ENCODE results near the gene SELENOP. TPM values are rescaled to one million over a fixed set of nuclear protein-coding genes. Genes with fewer than 3 reads are reported as not detected.

SELENOP gene
- total RNA-seq, 1 experiment from 2014 or later: 5.3 TPM

- Histone ChIP-seq H3K27me3 (ENCODE audit: insufficient read depth, low read depth) (peaks cover 7% of the 10 kb centered on the region; the same call in 1 of the 2 replicates), H3K4me1 (replicated peaks; ENCODE audit: insufficient read depth) (no peaks in the 10 kb centered on the region), H3K4me2 (no peak overlapping the region), H3K9me3 (ENCODE audit: insufficient read depth, low read depth) (no peaks in the 10 kb centered on the region), H3K79me2 (ENCODE audit: low read depth) (no peaks in the 10 kb centered on the region), H3K27ac (no peak overlapping the region), H3K36me3 (ENCODE audit: low read depth) (no peaks in the 10 kb centered on the region), H2AFZ (no peak overlapping the region), H3K9me2 (ENCODE audit: insufficient read depth) (no peaks in the 10 kb centered on the region), H4K20me1 (ENCODE audit: insufficient read depth) (no peaks in the 10 kb centered on the region), H3K4me3 (no peak overlapping the region), H3F3A (ENCODE audit: insufficient read depth, low read depth) (no peaks in the 10 kb centered on the region)
- no TSS peak for BruUV-seq (replicated peaks)
- POLR2A ChIA-PET (ENCODE audit: unreplicated experiment): no interaction called here
- TF ChIP-seq EZH2 (IDR thresholded peaks at IDR 0.05; ENCODE audit: low read depth) (no peak), CTCF (conservative IDR thresholded peaks at IDR 0.05) (no peak)
- intact Hi-C loops (cut with micrococcal nuclease; ENCODE audit: unreplicated experiment): no loop called here
- no peak for DNase-seq
- CTCF ChIA-PET: no interaction called here
Measured at GRCh38 chr5:42832060-42832459, 20.4 kb upstream of the SELENOP start.

- Histone ChIP-seq H3K27ac (no peak overlapping the region), H3K79me2 (ENCODE audit: low read depth) (no peaks in the 10 kb centered on the region), H3K4me2 (no peak overlapping the region), H3K27me3 (ENCODE audit: insufficient read depth, low read depth) (peaks cover 7% of the 10 kb centered on the region; the same call in 1 of the 2 replicates), H3K9me3 (ENCODE audit: insufficient read depth, low read depth) (no peaks in the 10 kb centered on the region), H3K9me2 (ENCODE audit: insufficient read depth) (no peaks in the 10 kb centered on the region), H3K36me3 (ENCODE audit: low read depth) (no peaks in the 10 kb centered on the region), H3K4me1 (replicated peaks; ENCODE audit: insufficient read depth) (no peaks in the 10 kb centered on the region), H4K20me1 (ENCODE audit: insufficient read depth) (no peaks in the 10 kb centered on the region), H2AFZ (no peak overlapping the region), H3F3A (ENCODE audit: insufficient read depth, low read depth) (no peaks in the 10 kb centered on the region), H3K4me3 (no peak overlapping the region)
- no TSS peak for BruUV-seq (replicated peaks)
- intact Hi-C loops (cut with micrococcal nuclease; ENCODE audit: unreplicated experiment): no loop called here
- ChIA-PET POLR2A (ENCODE audit: unreplicated experiment) (interaction anchor here (0.7 kb wide), 1 partner anchor 15 kb away, joined by 3 read pairs; no protein-coding TSS in a partner anchor), CTCF (no interaction called here)
- no peak for DNase-seq
- TF ChIP-seq CTCF (conservative IDR thresholded peaks at IDR 0.05) (no peak), EZH2 (IDR thresholded peaks at IDR 0.05; ENCODE audit: low read depth) (no peak)
Measured at GRCh38 chr5:42830924-42831323, 19.2 kb upstream of the SELENOP start.

- no peak for TF ChIP-seq CTCF (conservative IDR thresholded peaks at IDR 0.05)
- no peak for TF ChIP-seq EZH2 (IDR thresholded peaks at IDR 0.05; ENCODE audit: low read depth)
Measured at GRCh38 chr5:42828671-42829070, 17.0 kb upstream of the SELENOP start.

More at GRCh38 chr5:42828671-42829070, 17.0 kb upstream of the SELENOP start:
- CTCF ChIA-PET: no interaction called here
- no peaks in the 10 kb centered on the region for H3K79me2 ChIP-seq (ENCODE audit: low read depth)
- no peaks in the 10 kb centered on the region for H3F3A ChIP-seq (ENCODE audit: insufficient read depth, low read depth)
- peaks cover 10% of the 10 kb centered on the region; the same call in 1 of the 2 replicates for H3K27me3 ChIP-seq (ENCODE audit: insufficient read depth, low read depth)
- POLR2A ChIA-PET (ENCODE audit: unreplicated experiment): no interaction called here
- H3K27ac ChIP-seq: no peak overlapping the region
- DNase-seq: no peak
- intact Hi-C loops (cut with micrococcal nuclease; ENCODE audit: unreplicated experiment): no loop called here
- no peak overlapping the region for H2AFZ ChIP-seq
- no peaks in the 10 kb centered on the region for H3K9me2 ChIP-seq (ENCODE audit: insufficient read depth)
- no peaks in the 10 kb centered on the region for H4K20me1 ChIP-seq (ENCODE audit: insufficient read depth)
- H3K4me3 ChIP-seq: no peak overlapping the region
- H3K4me1 ChIP-seq (replicated peaks; ENCODE audit: insufficient read depth): no peaks in the 10 kb centered on the region
- no peaks in the 10 kb centered on the region for H3K9me3 ChIP-seq (ENCODE audit: insufficient read depth, low read depth)
- BruUV-seq (replicated peaks): no TSS peak
- H3K36me3 ChIP-seq (ENCODE audit: low read depth): no peaks in the 10 kb centered on the region
- H3K4me2 ChIP-seq: no peak overlapping the region
